IMR-90 (cell line): ENCODE results near the gene GTF3C1. TPM values are rescaled to one million over a fixed set of nuclear protein-coding genes. Genes with fewer than 3 reads are reported as not detected.

Experiments used
- ATAC-seq: fragments of 200-7000 bp; cut with Tn5 transposase; 2 replicates; pipeline ENCODE4 v1.9.1; 2020; ENCODE audit warnings: low read depth, mild to moderate bottlenecking, moderate library complexity
- BruUV-seq: library from RNA; stranded (reverse); fragments of 400-500 nt; replicated peaks from 2 replicates; lab custom pipeline; 2021; lab: Mats Ljungman, UMichigan
- CTCF ChIA-PET: fragments of 300-600 bp; formaldehyde crosslinking; extraction: SDS; loops from one replicate; lab custom pipeline; 2021; ENCODE audit warnings: antibody characterized with exemption; lab: Yijun Ruan, JAX
- POLR2A ChIA-PET: fragments of 300-600 bp; sonication (Branson Sonifier 250); formaldehyde crosslinking; loops from one replicate; lab custom pipeline; 2022; ENCODE audit warnings: antibody characterized with exemption; ENCODE audit not compliant: unreplicated experiment; lab: Charles Lee
- DNase-seq: peaks from one replicate; pipeline ENCODE4 v3.0.0; 2013
- H2AFZ ChIP-seq: replicated peaks from 2 replicates; pipeline ENCODE3; 2013; ENCODE audit warnings: low read length, mild to moderate bottlenecking; ENCODE audit not compliant: poor library complexity
- H2AK5ac ChIP-seq: 2 replicates; pipeline ENCODE4 v1.6.1; 2013; ENCODE audit warnings: low read depth, low read length, inconsistent platforms
- H2AK9ac ChIP-seq: replicated peaks from 2 replicates; pipeline ENCODE3; 2013; ENCODE audit warnings: mild to moderate bottlenecking, low read depth, low read length, moderate library complexity; ENCODE audit not compliant: poor library complexity
- H2BK120ac ChIP-seq: 2 replicates; pipeline ENCODE4 v1.6.1; 2013; ENCODE audit warnings: low read depth, low read length, inconsistent platforms
- H2BK15ac ChIP-seq: 3 replicates; pipeline ENCODE4 v1.6.1; 2013; ENCODE audit warnings: low read depth, low read length, inconsistent platforms
- H2BK20ac ChIP-seq: 2 replicates; pipeline ENCODE4 v1.6.1; 2013; ENCODE audit warnings: low read depth, mild to moderate bottlenecking, inconsistent platforms, low read length, moderate library complexity
- H2BK5ac ChIP-seq: 2 replicates; pipeline ENCODE4 v1.6.1; 2013; ENCODE audit warnings: mild to moderate bottlenecking, low read depth, low read length, inconsistent platforms; ENCODE audit not compliant: poor library complexity, severe bottlenecking
- H3K14ac ChIP-seq: replicated peaks from 2 replicates; pipeline ENCODE4 v1.6.1; 2013; ENCODE audit warnings: low read depth, low read length, inconsistent platforms
- H3K18ac ChIP-seq: 2 replicates; pipeline ENCODE4 v1.6.1; 2013; ENCODE audit warnings: low read depth, low read length, control low read depth
- H3K23ac ChIP-seq: 2 replicates; pipeline ENCODE4 v1.6.1; 2013; ENCODE audit warnings: low read depth, low read length, inconsistent platforms
- H3K27ac ChIP-seq: 2 replicates; pipeline ENCODE4 v1.5.1; 2013; ENCODE audit warnings: mild to moderate bottlenecking, control low read depth, low read length; ENCODE audit not compliant: insufficient read depth
- H3K27me3 ChIP-seq: 2 replicates; pipeline ENCODE4 v1.6.1; 2013; ENCODE audit warnings: low read length; ENCODE audit not compliant: control insufficient read depth, insufficient read depth
- H3K36me3 ChIP-seq: 2 replicates; pipeline ENCODE4 v1.6.1; 2013; ENCODE audit warnings: low read length, mixed read lengths; ENCODE audit not compliant: control insufficient read depth, insufficient read depth
- H3K4ac ChIP-seq: 2 replicates; pipeline ENCODE4 v1.6.1; 2013; ENCODE audit warnings: low read depth, low read length, inconsistent platforms
- H3K4me1 ChIP-seq: 2 replicates; pipeline ENCODE4 v1.6.1; 2013; ENCODE audit warnings: low read length, mixed read lengths; ENCODE audit not compliant: control insufficient read depth, insufficient read depth
- H3K4me2 ChIP-seq: 2 replicates; pipeline ENCODE4 v1.6.1; 2013; ENCODE audit warnings: low read depth, mild to moderate bottlenecking, control low read depth, low read length, moderate library complexity
- H3K4me3 ChIP-seq: 2 replicates; pipeline ENCODE4 v1.5.1; 2013; ENCODE audit warnings: low read depth, mild to moderate bottlenecking, control low read depth, low read length, moderate library complexity; ENCODE audit not compliant: insufficient read depth
- H3K56ac ChIP-seq: 2 replicates; pipeline ENCODE4 v1.6.1; 2013; ENCODE audit warnings: low read length, inconsistent platforms; ENCODE audit not compliant: insufficient read depth; ENCODE audit errors: extremely low read depth
- H3K79me1 ChIP-seq, 2 experiments: 2 replicates each; pipeline ENCODE4 v1.6.1; 2013; ENCODE audit warnings: low read length in 2 of 2, inconsistent platforms in 1 of 2, low read depth in 1 of 2
- H3K9ac ChIP-seq: 2 replicates; pipeline ENCODE4 v1.6.1; 2013; ENCODE audit warnings: low read depth, low read length, control low read depth
- H3K9me1 ChIP-seq: 2 replicates; pipeline ENCODE4 v1.6.1; 2013; ENCODE audit warnings: low read length, inconsistent platforms; ENCODE audit not compliant: insufficient read depth
- H3K9me3 ChIP-seq: 2 replicates; pipeline ENCODE4 v1.6.1; 2013; ENCODE audit warnings: low read length; ENCODE audit not compliant: control insufficient read depth, insufficient read depth
- H4K20me1 ChIP-seq: 2 replicates; pipeline ENCODE4 v1.6.1; 2013; ENCODE audit warnings: low read length, inconsistent platforms; ENCODE audit not compliant: insufficient read depth
- H4K5ac ChIP-seq: 2 replicates; pipeline ENCODE4 v1.6.1; 2013; ENCODE audit warnings: mild to moderate bottlenecking, low read depth, low read length, control low read depth
- H4K8ac ChIP-seq, 2 experiments: 2 replicates each; pipeline ENCODE4 v1.6.1; 2013; ENCODE audit warnings: low read depth in 2 of 2, low read length in 2 of 2, control low read depth in 1 of 2, inconsistent platforms in 1 of 2
- H4K91ac ChIP-seq: 2 replicates; pipeline ENCODE4 v1.6.1; 2013; ENCODE audit warnings: low read depth, low read length, inconsistent platforms; ENCODE audit not compliant: insufficient read depth
- CEBPB ChIP-seq: IDR thresholded peaks from 2 replicates; pipeline ENCODE4 v1.6.1; 2012; ENCODE audit warnings: low read depth, low read length, improper control_type of control experiment
- CHD1 ChIP-seq: IDR thresholded peaks from 2 replicates; pipeline ENCODE4 v1.6.1; 2012; ENCODE audit warnings: low read depth, low read length, improper control_type of control experiment
- MAFK ChIP-seq: IDR thresholded peaks from 2 replicates; pipeline ENCODE4 v1.6.1; 2012; ENCODE audit warnings: low read depth, low read length, improper control_type of control experiment
- MXI1 ChIP-seq: IDR thresholded peaks from 2 replicates; pipeline ENCODE4 v1.6.1; 2012; ENCODE audit warnings: low read depth, mild to moderate bottlenecking, low read length, moderate library complexity, borderline replicate concordance
- WGBS, 2 experiments: methylation state at CpG; one replicate each; pipeline versions ENCODE4 v1.1.5 to v1.1.7; 2013; ENCODE audit warnings: missing lambda C conversion rate in 2 of 2; ENCODE audit not compliant: insufficient read length in 1 of 2; ENCODE audit errors: extremely low coverage in 2 of 2; 5-methylcytosine and 5-hydroxymethylcytosine counted together
- dilution Hi-C: fragments of 300-500 bp; cut with HindIII; formaldehyde crosslinking; loops from one replicate; pipeline ENCODE4 v1.14.3; 2018; ENCODE audit warnings: low sequenced_read_pairs; ENCODE audit not compliant: unreplicated experiment
- in situ Hi-C: fragments of 300-500 bp; cut with MboI; formaldehyde crosslinking; loops from 3 replicates; pipeline ENCODE4 v1.14.3; 2019; ENCODE audit warnings: low sequenced_read_pairs, inconsistent platforms, mixed read lengths
- intact Hi-C: fragments of 100-400 bp; cut with micrococcal nuclease; formaldehyde crosslinking; loops from 2 replicates; pipeline ENCODE4 v1.10.0; 2022
- polyA plus RNA-seq, 3 experiments: library from polyadenylated mRNA; depleted of rRNA; stranded (reverse); fragments of >200 nt; gene quantifications; 2 replicates each; pipeline ENCODE4 v1.2.3, GENCODE V29; 2012; ENCODE audit warnings: low replicate concordance in 1 of 3
- total RNA-seq: library from RNA; depleted of rRNA; stranded (reverse); fragments of >200 nt; gene quantifications from 2 replicates; pipeline ENCODE4 v1.2.3, GENCODE V29; 2012
- TF ChIP-seq, protein P1 (sequence below): fragments of 150-350 bp; IDR thresholded peaks from 2 replicates; pipeline ENCODE4 v1.6.1; 2017; ENCODE audit warnings: mild to moderate bottlenecking, antibody characterized with exemption, low read length, low read depth

Gene GTF3C1
- total and polyA plus RNA-seq, 2 of the 4 experiments (the other 2 are of a cell fraction), result 50.8 to 68.1 TPM

DNA sequence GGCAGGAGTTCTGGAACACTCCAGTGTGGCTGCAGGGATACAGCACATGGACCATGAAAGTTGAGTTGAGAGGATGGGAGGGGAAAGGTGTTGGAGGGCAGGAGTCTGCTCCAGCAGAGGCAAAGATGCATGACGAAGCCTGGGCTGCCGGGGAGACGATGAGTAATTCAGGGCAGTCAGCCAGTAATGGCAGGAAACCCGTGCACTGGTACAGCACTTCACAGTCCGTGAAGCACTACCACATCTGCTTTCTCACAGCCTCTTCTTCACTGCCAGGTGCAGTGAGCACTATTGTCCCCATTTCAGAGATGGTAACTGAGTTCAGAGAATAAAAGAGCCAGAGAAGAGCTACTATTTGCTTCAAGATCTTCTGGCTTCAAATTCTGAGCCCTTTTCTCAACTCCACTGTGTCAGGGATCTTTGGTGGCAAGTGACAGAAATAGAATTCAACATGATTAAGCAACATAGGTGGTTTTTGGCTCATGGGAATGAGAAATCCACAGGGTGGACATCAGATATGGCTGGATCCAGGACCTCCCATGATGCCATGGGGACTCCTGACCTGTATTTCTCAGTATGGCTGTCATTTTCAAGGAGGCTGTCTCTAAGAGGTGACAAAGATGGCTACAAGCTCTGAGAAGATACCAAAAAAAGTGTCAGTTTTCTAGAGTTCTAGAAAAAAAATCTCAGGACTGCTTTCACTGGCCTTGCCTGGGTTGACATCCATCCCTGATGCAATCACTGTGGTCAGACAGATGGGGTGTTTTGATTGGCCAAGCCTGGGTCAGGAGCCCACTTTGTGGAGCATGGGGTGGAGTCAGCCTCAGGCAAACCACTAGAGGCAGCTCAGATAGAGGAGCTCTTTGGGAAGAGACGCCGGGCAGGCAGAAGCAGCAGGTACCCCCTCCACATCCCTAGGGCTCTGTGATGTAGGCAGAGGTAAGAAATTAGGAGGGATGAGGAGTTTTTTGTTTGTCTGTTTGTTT, 123.0 kb downstream of the GTF3C1 start (continued):
- TF ChIP-seq, protein P1, sequence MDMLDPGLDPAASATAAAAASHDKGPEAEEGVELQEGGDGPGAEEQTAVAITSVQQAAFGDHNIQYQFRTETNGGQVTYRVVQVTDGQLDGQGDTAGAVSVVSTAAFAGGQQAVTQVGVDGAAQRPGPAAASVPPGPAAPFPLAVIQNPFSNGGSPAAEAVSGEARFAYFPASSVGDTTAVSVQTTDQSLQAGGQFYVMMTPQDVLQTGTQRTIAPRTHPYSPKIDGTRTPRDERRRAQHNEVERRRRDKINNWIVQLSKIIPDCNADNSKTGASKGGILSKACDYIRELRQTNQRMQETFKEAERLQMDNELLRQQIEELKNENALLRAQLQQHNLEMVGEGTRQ, result peak; percentile 65
- TF ChIP-seq CEBPB, result peak; percentile 81
- TF ChIP-seq MAFK, result no peak

DNA sequence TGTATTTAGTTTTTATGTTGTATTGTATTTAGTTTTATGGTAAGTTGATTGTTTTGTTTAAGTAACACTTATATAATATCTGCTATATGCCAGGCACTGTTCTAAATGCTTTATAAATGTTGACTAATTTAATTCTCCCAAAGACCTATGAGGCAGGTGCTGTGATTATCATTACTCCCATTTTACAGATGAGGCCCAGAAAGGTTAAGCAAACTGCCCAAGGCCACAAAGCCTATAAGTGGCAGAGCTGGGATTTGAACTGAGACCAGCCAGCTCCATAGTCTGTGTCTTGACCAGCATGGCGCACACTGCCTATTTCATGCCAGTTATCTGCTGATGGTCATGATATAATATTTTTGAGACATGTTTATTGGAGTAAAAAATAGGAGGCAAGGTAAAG, 123.8 kb downstream of the GTF3C1 start:
- no peak overlapping the region for H2AK9ac ChIP-seq
- no peak overlapping the region for H4K8ac ChIP-seq
- no peak overlapping the region for H4K5ac ChIP-seq
- no TSS peak for BruUV-seq
- no peak overlapping the region for H3K4ac ChIP-seq
- no peak overlapping the region for H2BK120ac ChIP-seq
- intact Hi-C loops, result no loop called here
- no peaks in the 10 kb centered on the region for H4K20me1 ChIP-seq
- H2AK5ac ChIP-seq, result no peak overlapping the region
- no peaks in the 10 kb centered on the region; the same call in 1 of the 2 replicates for H3K9me1 ChIP-seq
- TF ChIP-seq CHD1, result no peak
- no peak for TF ChIP-seq MXI1
- in situ Hi-C loops, result no loop called here
- no peak overlapping the region for H2AFZ ChIP-seq
- no peak overlapping the region for H3K14ac ChIP-seq
- H3K18ac ChIP-seq, result no peak overlapping the region
- DNase-seq (no peak), ATAC-seq (no peak)
- no peaks in the 10 kb centered on the region for H3K27me3 ChIP-seq
- H3K4me1 ChIP-seq, result no peaks in the 10 kb centered on the region
- no peak overlapping the region for H2BK5ac ChIP-seq
- no peak overlapping the region for H3K23ac ChIP-seq
- H2BK15ac ChIP-seq, result no peak overlapping the region
- dilution Hi-C loops, result no loop called here
- H3K9me3 ChIP-seq, result no peaks in the 10 kb centered on the region
- H3K9ac ChIP-seq, result no peak overlapping the region
- no peaks in the 10 kb centered on the region for H3K36me3 ChIP-seq
- WGBS, 2 experiments, result 100% methylated on average over 1 of the region's 1 CpG; no CpG with 5 or more reads in 1 of the 2 experiments
- no peak overlapping the region for H2BK20ac ChIP-seq
- POLR2A ChIA-PET, result no interaction called here
- no peak overlapping the region for H3K56ac ChIP-seq
- H3K79me1 ChIP-seq, result no peaks in the 10 kb centered on the region; a peak in 1 of 4 replicates
- no peak overlapping the region for H3K4me3 ChIP-seq
- H3K27ac ChIP-seq, result no peak overlapping the region
- H4K91ac ChIP-seq, result no peak overlapping the region
- no peak overlapping the region for H3K4me2 ChIP-seq
- CTCF ChIA-PET, result no interaction called here
